Endothelial cell of umbilical vein (primary cell): ENCODE measurements around the gene RYR3. TPM values are rescaled to one million over a fixed set of nuclear protein-coding genes. Genes with fewer than 3 reads are reported as not detected.

Experiments used
- BruUV-seq: library from RNA; stranded (reverse); fragments of 400-500 nt; replicated peaks from 2 replicates; lab custom pipeline; 2021; lab: Mats Ljungman, UMichigan
- CTCF ChIA-PET: fragments of 300-600, 350-600 bp; sonication (Branson Sonifier 250); formaldehyde crosslinking; loops from one replicate; lab custom pipeline; 2021; ENCODE audit warnings: antibody characterized with exemption, inconsistent platforms; lab: Charles Lee
- POLR2A ChIA-PET: fragments of 300-600, 350-600 bp; sonication (Branson Sonifier 250); formaldehyde crosslinking; loops from one replicate; lab custom pipeline; 2021; ENCODE audit warnings: antibody characterized with exemption, inconsistent platforms; lab: Charles Lee
- DNase-seq: peaks from one replicate; pipeline ENCODE4 v3.0.0-alpha.2; 2011; ENCODE audit warnings: low read depth, low spot score
- FAIRE-seq: peaks from 2 replicates; lab custom pipeline; 2011; peaks lifted over from hg19 to GRCh38; lab: Jason Lieb, UNC
- H2AFZ ChIP-seq: 2 replicates; pipeline ENCODE4 v1.6.0; 2012; ENCODE audit warnings: low read depth, low read length, control low read depth, inconsistent platforms
- H3K27ac ChIP-seq: 2 replicates; pipeline ENCODE4 v1.5.1; 2011; ENCODE audit warnings: low read depth, mild to moderate bottlenecking, control low read depth, low read length, moderate library complexity; ENCODE audit not compliant: insufficient read depth
- H3K27me3 ChIP-seq, 2 experiments: 2 replicates each; pipeline versions ENCODE4 v1.6.0 to v1.6.1; 2011; ENCODE audit warnings: low read length in 2 of 2, mixed read lengths in 1 of 2; ENCODE audit not compliant: control insufficient read depth in 2 of 2, insufficient read depth in 2 of 2
- H3K36me3 ChIP-seq, 2 experiments: 2 replicates in 1 of 2; 3 replicates in 1 of 2; pipeline ENCODE4 v1.5.1; 2011; ENCODE audit warnings: low read length in 2 of 2, mild to moderate bottlenecking in 1 of 2, moderate library complexity in 1 of 2; ENCODE audit not compliant: control insufficient read depth in 2 of 2, insufficient read depth in 2 of 2; ENCODE audit errors: extremely low read depth in 1 of 2
- H3K4me1 ChIP-seq: 3 replicates; pipeline ENCODE4 v1.5.1; 2011; ENCODE audit warnings: mild to moderate bottlenecking, low read length; ENCODE audit not compliant: control insufficient read depth, insufficient read depth; ENCODE audit errors: extremely low read depth
- H3K4me2 ChIP-seq: 2 replicates; pipeline ENCODE4 v1.6.1; 2011; ENCODE audit warnings: low read length, control low read depth, mixed read lengths; ENCODE audit not compliant: insufficient read depth
- H3K4me3 ChIP-seq, 3 experiments: fragments of 200-600 bp in 1 of 3; sonication (generic), shearing (Covaris generic) in 1 of 3; replicated peaks in 1 of 3; 2 replicates each; pipeline ENCODE4 v1.5.1; 2011 to 2016; ENCODE audit warnings: control low read depth in 3 of 3, low read length in 3 of 3, mild to moderate bottlenecking in 2 of 3, inconsistent platforms in 1 of 3, low read depth in 1 of 3, moderate library complexity in 1 of 3; ENCODE audit not compliant: insufficient read depth in 1 of 3
- H3K79me2 ChIP-seq: 2 replicates; pipeline ENCODE4 v1.6.0; 2012; ENCODE audit warnings: low read length, inconsistent platforms; ENCODE audit not compliant: control insufficient read depth, insufficient read depth
- H3K9ac ChIP-seq: replicated peaks from 2 replicates; pipeline ENCODE3; 2011; ENCODE audit warnings: low read length, control low read depth; ENCODE audit not compliant: insufficient read depth; ENCODE audit errors: extremely low read depth
- H3K9me1 ChIP-seq: replicated peaks from 3 replicates; pipeline ENCODE4 v1.6.0; 2011; ENCODE audit warnings: mild to moderate bottlenecking, low read length; ENCODE audit not compliant: control insufficient read depth, insufficient read depth; ENCODE audit errors: extremely low read depth
- H3K9me3 ChIP-seq: replicated peaks from 2 replicates; pipeline ENCODE4 v1.5.1; 2012; ENCODE audit warnings: low read length, inconsistent platforms; ENCODE audit not compliant: control insufficient read depth, insufficient read depth
- H4K20me1 ChIP-seq: replicated peaks from 2 replicates; pipeline ENCODE3; 2011; ENCODE audit warnings: mild to moderate bottlenecking, low read length; ENCODE audit not compliant: control insufficient read depth, insufficient read depth; ENCODE audit errors: extremely low read depth
- EZH2 ChIP-seq: IDR thresholded peaks from 2 replicates; pipeline ENCODE4 v1.6.1; 2012; ENCODE audit warnings: borderline replicate concordance, low read depth, mild to moderate bottlenecking, moderate library complexity, low read length, inconsistent platforms; ENCODE audit not compliant: severe bottlenecking
- FOS ChIP-seq: IDR thresholded peaks from 2 replicates; pipeline ENCODE4 v1.6.1; 2011; ENCODE audit warnings: mild to moderate bottlenecking, low read length, moderate library complexity, borderline replicate concordance; ENCODE audit not compliant: insufficient read depth
- GATA2 ChIP-seq: IDR thresholded peaks from 2 replicates; pipeline ENCODE4 v1.7.0; 2011; ENCODE audit warnings: low read depth, mild to moderate bottlenecking, moderate library complexity, mixed read lengths, low read length; ENCODE audit not compliant: insufficient read length, insufficient read depth
- JUN ChIP-seq: IDR thresholded peaks from 2 replicates; pipeline ENCODE4 v1.6.1; 2011; ENCODE audit warnings: borderline replicate concordance, low read depth; ENCODE audit not compliant: insufficient read length, insufficient read depth
- MYC ChIP-seq: IDR thresholded peaks from one replicate; pipeline ENCODE4 v1.6.1; 2011; ENCODE audit warnings: mild to moderate bottlenecking, low read depth, low read length
- POLR2A ChIP-seq: IDR thresholded peaks from 2 replicates; pipeline ENCODE4 v1.6.1; 2012; ENCODE audit warnings: low read depth, mild to moderate bottlenecking, control low read depth, low read length
- POLR2AphosphoS5 ChIP-seq: IDR thresholded peaks from 2 replicates; pipeline ENCODE4 v1.6.1; 2012; ENCODE audit warnings: low read depth, mild to moderate bottlenecking, control low read depth, low read length, moderate library complexity; ENCODE audit not compliant: insufficient read depth
- dilution Hi-C: fragments of 300-500 bp; cut with MboI; formaldehyde crosslinking; loops from one replicate; pipeline ENCODE4 v1.15.0; 2019; ENCODE audit warnings: low sequenced_read_pairs; ENCODE audit not compliant: extremely low pct_ligation_motif_present
- intact Hi-C: fragments of 100-400 bp; cut with micrococcal nuclease; formaldehyde crosslinking; loops from one replicate; pipeline ENCODE4 v1.10.0; 2022
- polyA plus RNA-seq, 4 experiments: library from polyadenylated mRNA; depleted of rRNA in 3 of 4; stranded (reverse) in 3 of 4; unstranded in 1 of 4; fragments of >200 nt; gene quantifications; 2 replicates each; pipeline versions ENCODE4 v1.2.1 to v1.2.3, GENCODE V29; 2011 to 2012; ENCODE audit warnings: missing spikeins in 1 of 4
- total RNA-seq: library from RNA; stranded (reverse); gene quantifications from 2 replicates; pipeline ENCODE4 v1.2.3, GENCODE V29; 2021
- TF ChIP-seq, protein P1 (sequence below), 2 donors: IDR thresholded peaks; 1 replicate in 1 of 2; 2 replicates in 1 of 2; pipeline ENCODE4 v1.5.1; 2011; ENCODE audit warnings: low read length in 2 of 2, mild to moderate bottlenecking in 2 of 2, moderate library complexity in 2 of 2, control low read depth in 1 of 2, inconsistent platforms in 1 of 2, low read depth in 1 of 2; ENCODE audit not compliant: insufficient read depth in 1 of 2; ENCODE audit errors: extremely low read depth in 1 of 2
- TF ChIP-seq, protein P2 (sequence below): IDR thresholded peaks from 2 replicates; pipeline ENCODE4 v1.6.1; 2011; ENCODE audit not compliant: insufficient read depth, insufficient read length

RYR3 gene
- total and polyA plus RNA-seq, 2 donors (not counting 3 experiments of a cell fraction or from before 2014, with no cell fraction given): not detected

DNA sequence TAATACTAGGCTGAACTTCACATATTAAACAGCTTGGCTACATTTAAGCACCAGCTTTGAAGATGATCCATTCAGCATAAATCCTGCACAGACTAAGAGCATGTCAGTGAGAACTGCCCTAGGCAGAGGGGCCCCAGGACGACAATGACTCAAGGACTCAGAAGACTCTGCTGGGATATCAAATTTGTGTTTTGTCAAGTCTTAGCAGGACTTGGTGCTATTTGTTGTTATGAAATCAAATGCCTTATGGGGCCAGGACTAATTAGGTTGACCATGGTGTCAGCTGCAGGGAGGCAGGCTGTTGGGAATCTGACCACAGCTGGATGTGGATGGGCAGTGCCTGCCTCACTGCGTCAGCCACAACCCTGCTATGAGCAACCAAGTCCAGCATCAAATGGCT, 91.8 kb downstream of the RYR3 start:
- no peak overlapping the region for H3K9ac ChIP-seq
- H3K27me3 ChIP-seq: no peaks in the 10 kb centered on the region
- no peak for FAIRE-seq
- H3K27ac ChIP-seq: no peak overlapping the region
- H3K4me1 ChIP-seq: no peaks in the 10 kb centered on the region
- intact Hi-C loops: no loop called here
- H4K20me1 ChIP-seq: no peaks in the 10 kb centered on the region
- H3K9me1 ChIP-seq: no peaks in the 10 kb centered on the region
- H2AFZ ChIP-seq: no peak overlapping the region
- H3K9me3 ChIP-seq: no peaks in the 10 kb centered on the region
- no peaks in the 10 kb centered on the region for H3K79me2 ChIP-seq
- no peaks in the 10 kb centered on the region for H3K36me3 ChIP-seq
- dilution Hi-C loops: no loop called here
- DNase-seq: no peak
- CTCF ChIA-PET: interaction anchor here (0.6 kb wide), 1 partner anchor 151 kb away, joined by 3 read pairs; no protein-coding TSS in a partner anchor
- no peak overlapping the region for H3K4me2 ChIP-seq
- H3K4me3 ChIP-seq: no peak overlapping the region
- TF ChIP-seq EZH2 (no peak), POLR2A (no peak), FOS (no peak), POLR2AphosphoS5 (no peak), MYC (no peak), GATA2 (no peak), JUN (no peak)
- TF ChIP-seq, protein P1, sequence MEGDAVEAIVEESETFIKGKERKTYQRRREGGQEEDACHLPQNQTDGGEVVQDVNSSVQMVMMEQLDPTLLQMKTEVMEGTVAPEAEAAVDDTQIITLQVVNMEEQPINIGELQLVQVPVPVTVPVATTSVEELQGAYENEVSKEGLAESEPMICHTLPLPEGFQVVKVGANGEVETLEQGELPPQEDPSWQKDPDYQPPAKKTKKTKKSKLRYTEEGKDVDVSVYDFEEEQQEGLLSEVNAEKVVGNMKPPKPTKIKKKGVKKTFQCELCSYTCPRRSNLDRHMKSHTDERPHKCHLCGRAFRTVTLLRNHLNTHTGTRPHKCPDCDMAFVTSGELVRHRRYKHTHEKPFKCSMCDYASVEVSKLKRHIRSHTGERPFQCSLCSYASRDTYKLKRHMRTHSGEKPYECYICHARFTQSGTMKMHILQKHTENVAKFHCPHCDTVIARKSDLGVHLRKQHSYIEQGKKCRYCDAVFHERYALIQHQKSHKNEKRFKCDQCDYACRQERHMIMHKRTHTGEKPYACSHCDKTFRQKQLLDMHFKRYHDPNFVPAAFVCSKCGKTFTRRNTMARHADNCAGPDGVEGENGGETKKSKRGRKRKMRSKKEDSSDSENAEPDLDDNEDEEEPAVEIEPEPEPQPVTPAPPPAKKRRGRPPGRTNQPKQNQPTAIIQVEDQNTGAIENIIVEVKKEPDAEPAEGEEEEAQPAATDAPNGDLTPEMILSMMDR (IDR thresholded peaks at IDR 0.05; ENCODE audit: extremely low read depth in 1 of 2, insufficient read depth in 1 of 2, low read depth in 1 of 2, low read length in 2 of 2): no peak
- TF ChIP-seq, protein P2, sequence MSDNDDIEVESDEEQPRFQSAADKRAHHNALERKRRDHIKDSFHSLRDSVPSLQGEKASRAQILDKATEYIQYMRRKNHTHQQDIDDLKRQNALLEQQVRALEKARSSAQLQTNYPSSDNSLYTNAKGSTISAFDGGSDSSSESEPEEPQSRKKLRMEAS: no peak
- POLR2A ChIA-PET: no interaction called here
- BruUV-seq: no TSS peak
